Measurements from ENCODE around the gene MYO10. TPM values are rescaled to one million over a fixed set of nuclear protein-coding genes. Genes with fewer than 3 reads are reported as not detected.

MYO10 gene
- total RNA-seq, 1 experiment from 2014 or later = 202 TPM

DNA sequence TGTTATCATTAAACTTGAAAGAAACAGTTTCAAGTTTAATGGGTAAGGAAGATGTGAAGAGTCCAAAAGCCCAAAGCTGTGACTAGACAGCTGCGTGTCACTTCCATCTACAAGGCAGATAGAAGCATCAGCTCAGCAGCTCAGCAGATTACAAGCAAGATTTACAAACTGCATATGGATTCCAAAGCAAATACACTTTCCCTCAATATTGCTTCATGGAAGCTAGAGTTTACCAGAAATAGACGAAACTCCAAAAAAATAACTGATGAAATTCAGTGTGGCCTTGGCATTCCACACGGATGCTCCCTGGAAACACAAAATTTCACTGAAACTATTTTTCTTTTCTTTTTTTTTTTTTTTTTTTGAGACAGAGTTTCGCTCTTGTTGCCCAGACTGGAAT is 17.9 kb downstream of the MYO10 start:
- TF ChIP-seq, protein P1, sequence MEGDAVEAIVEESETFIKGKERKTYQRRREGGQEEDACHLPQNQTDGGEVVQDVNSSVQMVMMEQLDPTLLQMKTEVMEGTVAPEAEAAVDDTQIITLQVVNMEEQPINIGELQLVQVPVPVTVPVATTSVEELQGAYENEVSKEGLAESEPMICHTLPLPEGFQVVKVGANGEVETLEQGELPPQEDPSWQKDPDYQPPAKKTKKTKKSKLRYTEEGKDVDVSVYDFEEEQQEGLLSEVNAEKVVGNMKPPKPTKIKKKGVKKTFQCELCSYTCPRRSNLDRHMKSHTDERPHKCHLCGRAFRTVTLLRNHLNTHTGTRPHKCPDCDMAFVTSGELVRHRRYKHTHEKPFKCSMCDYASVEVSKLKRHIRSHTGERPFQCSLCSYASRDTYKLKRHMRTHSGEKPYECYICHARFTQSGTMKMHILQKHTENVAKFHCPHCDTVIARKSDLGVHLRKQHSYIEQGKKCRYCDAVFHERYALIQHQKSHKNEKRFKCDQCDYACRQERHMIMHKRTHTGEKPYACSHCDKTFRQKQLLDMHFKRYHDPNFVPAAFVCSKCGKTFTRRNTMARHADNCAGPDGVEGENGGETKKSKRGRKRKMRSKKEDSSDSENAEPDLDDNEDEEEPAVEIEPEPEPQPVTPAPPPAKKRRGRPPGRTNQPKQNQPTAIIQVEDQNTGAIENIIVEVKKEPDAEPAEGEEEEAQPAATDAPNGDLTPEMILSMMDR (conservative IDR thresholded peaks at IDR 0.05; ENCODE audit: low read depth, low read length) = no peak
- no peak for TF ChIP-seq EZH2 (IDR thresholded peaks at IDR 0.05; ENCODE audit: borderline replicate concordance, low read depth, low read length, poor library complexity, severe bottlenecking)
- no peaks in the 10 kb centered on the region for H3K27me3 ChIP-seq (replicated peaks; ENCODE audit: insufficient read depth, low read depth, low read length, poor library complexity)
- peaks cover 6% of the 10 kb centered on the region for H3K36me3 ChIP-seq (ENCODE audit: insufficient read depth, low read length, poor library complexity, severe bottlenecking)
- H3K9me3 ChIP-seq (ENCODE audit: low read depth, low read length, poor library complexity, severe bottlenecking) = no peaks in the 10 kb centered on the region
- H3K4me3 ChIP-seq (ENCODE audit: low read depth, low read length, poor library complexity, severe bottlenecking) = no peak overlapping the region
- ChIA-PET CTCF (interaction anchor here (1.0 kb wide), 1 partner anchor 13 kb away, joined by 3 read pairs; no protein-coding TSS in a partner anchor), POLR2A (ENCODE audit: low non-redundant PET) (interaction anchor here (0.5 kb wide), 1 partner anchor 63 kb away, joined by 6 read pairs; no protein-coding TSS in a partner anchor)
- H3K4me1 ChIP-seq (ENCODE audit: insufficient read depth, low read length, poor library complexity, severe bottlenecking) = peaks cover 65% of the 10 kb centered on the region
- intact Hi-C loops (cut with micrococcal nuclease; ENCODE audit: unreplicated experiment) = no loop called here
- DNase-seq (ENCODE audit: low spot score) = no peak
- H3K27ac ChIP-seq (ENCODE audit: low read depth, low read length, poor library complexity, severe bottlenecking) = peak overlapping the region; percentile 72
- no TSS peak for BruUV-seq (replicated peaks)

DNA sequence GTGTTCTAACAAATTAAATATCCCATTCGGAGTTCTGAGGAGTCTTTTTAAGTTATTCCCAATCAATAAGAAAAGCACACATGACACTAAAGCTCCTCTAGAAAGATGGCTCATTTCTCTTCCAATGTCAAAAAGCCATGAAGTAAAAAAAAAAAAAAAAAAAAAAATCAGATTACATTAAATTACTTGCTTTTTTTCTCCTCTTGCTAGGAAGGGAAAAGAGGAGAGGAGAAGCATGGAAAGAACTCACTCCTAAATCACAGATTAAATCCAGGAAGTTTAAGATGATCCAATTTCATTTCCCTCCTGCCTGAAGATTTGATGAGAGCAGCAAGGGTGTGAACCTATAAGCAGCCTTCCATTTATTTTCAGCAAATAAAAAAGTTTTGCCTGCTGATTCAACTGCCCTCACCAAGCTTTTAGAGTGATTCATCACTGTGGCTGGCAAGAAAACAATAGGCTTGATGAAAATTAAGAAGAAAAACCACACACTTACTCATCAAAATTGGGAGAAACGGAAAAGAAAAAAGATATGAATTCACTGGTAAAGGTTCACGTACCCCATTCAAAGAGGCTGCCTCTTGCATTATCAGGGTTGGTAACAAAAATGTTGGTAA is 19.7 kb downstream of the MYO10 start:
- ChIA-PET CTCF (interaction anchor here (0.6 to 0.7 kb wide), 3 partner anchors 24 to 309 kb away, joined by 3 to 6 read pairs (median 6); no protein-coding TSS in a partner anchor), POLR2A (ENCODE audit: low non-redundant PET) (no interaction called here)
- Histone ChIP-seq H3K4me1 (ENCODE audit: insufficient read depth, low read length, poor library complexity, severe bottlenecking) (peaks cover 75% of the 10 kb centered on the region), H3K27me3 (replicated peaks; ENCODE audit: insufficient read depth, low read depth, low read length, poor library complexity) (no peaks in the 10 kb centered on the region), H3K9me3 (ENCODE audit: low read depth, low read length, poor library complexity, severe bottlenecking) (no peaks in the 10 kb centered on the region), H3K36me3 (ENCODE audit: insufficient read depth, low read length, poor library complexity, severe bottlenecking) (peaks cover 6% of the 10 kb centered on the region), H3K27ac (ENCODE audit: low read depth, low read length, poor library complexity, severe bottlenecking) (peak overlapping the region; percentile 72), H3K4me3 (ENCODE audit: low read depth, low read length, poor library complexity, severe bottlenecking) (peak overlapping the region; percentile 16)
- BruUV-seq (replicated peaks) = no TSS peak
- no peak for TF ChIP-seq EZH2 (IDR thresholded peaks at IDR 0.05; ENCODE audit: borderline replicate concordance, low read depth, low read length, poor library complexity, severe bottlenecking)
- TF ChIP-seq, protein P1 (conservative IDR thresholded peaks at IDR 0.05; ENCODE audit: low read depth, low read length) = no peak
- intact Hi-C loops (cut with micrococcal nuclease; ENCODE audit: unreplicated experiment) = no loop called here
- peak; percentile 87 for DNase-seq (ENCODE audit: low spot score)

DNA sequence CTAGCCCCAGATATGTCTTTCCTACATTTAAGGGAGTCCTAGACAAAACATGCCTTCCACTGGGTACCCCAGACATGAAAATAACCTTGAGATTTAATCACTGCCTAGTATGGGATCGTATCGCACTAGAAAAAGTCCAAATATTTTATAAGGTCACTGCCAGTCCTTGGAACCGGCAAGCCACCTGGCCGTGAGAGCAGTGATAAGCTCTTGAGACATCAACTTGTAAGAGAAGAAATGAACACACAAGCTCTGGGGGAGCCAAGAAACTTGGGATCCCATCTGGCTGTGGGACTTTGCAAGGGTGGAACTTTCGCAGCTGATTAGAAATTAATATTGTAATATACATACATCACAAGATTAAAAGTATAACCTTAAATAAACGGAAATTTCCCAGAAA is 21.5 kb downstream of the MYO10 start:
- no peaks in the 10 kb centered on the region for H3K9me3 ChIP-seq (ENCODE audit: low read depth, low read length, poor library complexity, severe bottlenecking)
- BruUV-seq (replicated peaks) = no TSS peak
- ChIA-PET POLR2A (ENCODE audit: low non-redundant PET) (no interaction called here), CTCF (interaction anchor here (1.4 kb wide), 1 partner anchor 18 kb away, joined by 3 read pairs; no protein-coding TSS in a partner anchor)
- peaks cover 78% of the 10 kb centered on the region for H3K4me1 ChIP-seq (ENCODE audit: insufficient read depth, low read length, poor library complexity, severe bottlenecking)
- DNase-seq (ENCODE audit: low spot score) = no peak
- peaks cover 12% of the 10 kb centered on the region for H3K36me3 ChIP-seq (ENCODE audit: insufficient read depth, low read length, poor library complexity, severe bottlenecking)
- no peak overlapping the region for H3K4me3 ChIP-seq (ENCODE audit: low read depth, low read length, poor library complexity, severe bottlenecking)
- H3K27me3 ChIP-seq (replicated peaks; ENCODE audit: insufficient read depth, low read depth, low read length, poor library complexity) = no peaks in the 10 kb centered on the region
- peak overlapping the region; percentile 3 for H3K27ac ChIP-seq (ENCODE audit: low read depth, low read length, poor library complexity, severe bottlenecking)
- intact Hi-C loops (cut with micrococcal nuclease; ENCODE audit: unreplicated experiment) = no loop called here
- TF ChIP-seq, protein P1 (conservative IDR thresholded peaks at IDR 0.05; ENCODE audit: low read depth, low read length) = no peak
- no peak for TF ChIP-seq EZH2 (IDR thresholded peaks at IDR 0.05; ENCODE audit: borderline replicate concordance, low read depth, low read length, poor library complexity, severe bottlenecking)

All from A673 (cell line).